Activated T-cell treated with anti-CD3 and anti-CD28 coated beads, Interleukin-2, amount 50 U/mL, for 48 hours (primary cell): ENCODE data around the gene TNIP1.

ENCODE experiments used
- DNase-seq, 2 experiments: peaks; one replicate each; pipeline ENCODE4 v3.0.0-alpha.2; 2020

Gene TNIP1

DNA sequence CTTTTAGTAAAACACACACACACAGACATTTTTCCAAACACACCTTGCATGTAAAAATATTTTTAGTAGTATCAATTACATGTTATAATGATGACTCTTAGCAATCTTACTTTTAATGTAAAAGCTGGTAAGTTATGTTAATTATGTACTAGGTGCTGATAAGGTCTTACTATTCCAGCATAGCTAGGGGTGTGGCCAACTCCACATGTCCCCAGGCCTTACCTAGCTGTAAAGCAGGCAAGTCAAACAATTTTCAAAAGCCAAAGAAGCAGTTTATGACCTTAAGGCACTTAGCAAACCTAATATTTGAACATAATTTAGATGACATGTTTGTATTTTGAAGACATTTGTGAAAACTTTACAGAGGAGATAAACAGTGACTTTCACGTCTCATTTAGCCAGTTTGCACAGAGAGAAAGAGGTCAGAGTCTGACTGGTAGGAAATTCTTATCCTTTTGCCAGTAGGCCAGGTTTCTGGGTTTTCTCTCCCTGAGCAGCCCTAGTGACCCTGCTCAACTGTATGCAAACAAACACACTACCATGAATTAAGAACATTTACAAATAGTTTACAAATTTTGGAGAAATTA, 86.9 kb downstream of the TNIP1 start:
- DNase-seq: no peak

DNA sequence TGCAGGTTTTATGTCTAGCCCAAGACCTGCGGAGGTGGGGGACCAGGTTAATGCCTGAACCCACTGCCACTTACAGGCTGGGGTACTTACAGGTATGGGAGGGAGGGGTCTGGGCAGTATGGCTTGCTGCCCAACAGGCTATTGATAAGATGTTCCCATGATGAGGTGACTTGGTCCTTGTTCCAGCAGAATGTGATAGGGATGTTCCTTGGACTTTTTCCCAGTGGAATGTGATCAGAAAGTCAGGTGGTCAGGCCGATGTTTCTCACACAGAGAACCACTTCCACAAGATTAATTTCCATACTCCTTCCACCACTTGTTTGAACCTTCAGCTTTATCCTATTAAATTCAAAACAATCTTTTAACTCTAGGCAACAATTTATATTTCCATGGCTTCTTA, 87.4 kb downstream of the TNIP1 start:
- DNase-seq: no peak

GRCh38 chr5:150992705-150993104, 88.1 kb downstream of the TNIP1 start:
- no peak for DNase-seq

- peak; percentile 22 to 32 for DNase-seq
Measured at GRCh38 chr5:150989695-150990094, 91.1 kb downstream of the TNIP1 start.

GRCh38 chr5:150987746-150988145, 93.1 kb downstream of the TNIP1 start:
- no peak for DNase-seq
